Thoracic aorta (tissue), 2 donors: ENCODE measurements around the gene SGCD. TPM values are rescaled to one million over a fixed set of nuclear protein-coding genes. Genes with fewer than 3 reads are reported as not detected.

Source experiments
- ATAC-seq: fragments of 150-250 bp; one replicate; pipeline ENCODE4 v1.8.0; 2017; ENCODE audit warnings: low read depth; ENCODE audit not compliant: insufficient number of reproducible peaks, low FRiP score
- DNase-seq: peaks from one replicate; pipeline ENCODE4 v3.0.0-alpha.2; 2020; ENCODE audit warnings: low spot score
- H3K27ac ChIP-seq, 2 donors: fragments of 200-600 bp; sonication (generic); 1 replicate in 1 of 2; 2 replicates in 1 of 2; pipeline ENCODE4 v1.5.1; 2016; ENCODE audit warnings: mild to moderate bottlenecking in 2 of 2, moderate library complexity in 2 of 2
- H3K27me3 ChIP-seq: fragments of 200-600 bp; sonication (generic); replicated peaks from 2 replicates; pipeline ENCODE4 v1.6.0; 2016; ENCODE audit warnings: mild to moderate bottlenecking; ENCODE audit not compliant: insufficient read depth
- H3K36me3 ChIP-seq: fragments of 200-600 bp; sonication (generic); one replicate; pipeline ENCODE4 v1.5.1; 2016
- H3K4me1 ChIP-seq, 2 donors: fragments of 200-600 bp; sonication (generic); 1 replicate in 1 of 2; 2 replicates in 1 of 2; pipeline versions ENCODE4 v1.5.1 to v1.6.0; 2016; ENCODE audit warnings: low read depth in 2 of 2, mild to moderate bottlenecking in 1 of 2; ENCODE audit not compliant: control insufficient read depth in 1 of 2
- H3K4me3 ChIP-seq: fragments of 200-600 bp; sonication (generic); 2 replicates; pipeline ENCODE4 v1.5.1; 2016; ENCODE audit warnings: mild to moderate bottlenecking
- H3K9me3 ChIP-seq: fragments of 200-600 bp; sonication (generic); 2 replicates; pipeline ENCODE4 v1.5.1; 2016
- CTCF ChIP-seq: fragments of 200-600 bp; sonication (generic); IDR thresholded peaks from one replicate; pipeline ENCODE4 v1.5.1; 2019; ENCODE audit warnings: antibody characterized with exemption
- total RNA-seq, 2 donors: library from RNA; depleted of rRNA; stranded (reverse); fragments of >200 nt; gene quantifications; one replicate each; pipeline versions ENCODE4 v1.1.0 to v1.2.3, GENCODE V29; 2016

SGCD gene
- total RNA-seq, 2 donors from 2014 or later: 20.4 to 40.3 TPM

- Histone ChIP-seq H3K27me3 (no peaks in the 10 kb centered on the region), H3K4me3 (no peak overlapping the region), H3K27ac (no peak overlapping the region), H3K4me1 (no peaks in the 10 kb centered on the region), H3K36me3 (no peaks in the 10 kb centered on the region), H3K9me3 (no peaks in the 10 kb centered on the region)
- TF ChIP-seq CTCF: no peak
- DNase-seq (no peak), ATAC-seq (no peak)
Measured at GRCh38 chr5:156693113-156693512, 366.1 kb downstream of the SGCD start.

GRCh38 chr5:156694598-156694997 lies 367.6 kb downstream of the SGCD start:
- Histone ChIP-seq H3K4me3 (no peak overlapping the region), H3K4me1 (no peaks in the 10 kb centered on the region), H3K36me3 (no peaks in the 10 kb centered on the region), H3K9me3 (no peaks in the 10 kb centered on the region), H3K27me3 (no peaks in the 10 kb centered on the region), H3K27ac (no peak overlapping the region)
- DNase-seq (no peak), ATAC-seq (no peak)
- no peak for TF ChIP-seq CTCF

GRCh38 chr5:156695774-156696173 lies 368.8 kb downstream of the SGCD start:
- no peak overlapping the region for H3K4me3 ChIP-seq
- H3K9me3 ChIP-seq: no peaks in the 10 kb centered on the region
- no peak overlapping the region for H3K27ac ChIP-seq
- H3K4me1 ChIP-seq: no peaks in the 10 kb centered on the region
- no peaks in the 10 kb centered on the region for H3K36me3 ChIP-seq
- TF ChIP-seq CTCF: no peak
- ATAC-seq (no peak), DNase-seq (no peak)
- H3K27me3 ChIP-seq: no peaks in the 10 kb centered on the region

GRCh38 chr5:156698323-156698722 lies 371.4 kb downstream of the SGCD start:
- no peak for TF ChIP-seq CTCF
- no peaks in the 10 kb centered on the region for H3K9me3 ChIP-seq
- no peaks in the 10 kb centered on the region for H3K27me3 ChIP-seq
- no peak overlapping the region for H3K4me3 ChIP-seq
- no peak overlapping the region for H3K27ac ChIP-seq
- DNase-seq (no peak), ATAC-seq (no peak)
- H3K4me1 ChIP-seq: no peaks in the 10 kb centered on the region
- no peaks in the 10 kb centered on the region for H3K36me3 ChIP-seq

- Histone ChIP-seq H3K9me3 (no peaks in the 10 kb centered on the region), H3K4me1 (no peaks in the 10 kb centered on the region), H3K27ac (no peak overlapping the region), H3K27me3 (no peaks in the 10 kb centered on the region), H3K36me3 (no peaks in the 10 kb centered on the region), H3K4me3 (no peak overlapping the region)
- DNase-seq: no peak
- no peak for TF ChIP-seq CTCF
- ATAC-seq: no peak
Measured at GRCh38 chr5:156699147-156699546, 372.2 kb downstream of the SGCD start.
